NCI-H1092 treated with DMSO at 0.1 percent for 48 hours (cell line): ENCODE results near the gene MINDY4B.

ENCODE experiments used
- DNase-seq: peaks from one replicate; lab custom pipeline; 2025; lab: John Stamatoyannopoulos, UW

The MINDY4B gene

DNA sequence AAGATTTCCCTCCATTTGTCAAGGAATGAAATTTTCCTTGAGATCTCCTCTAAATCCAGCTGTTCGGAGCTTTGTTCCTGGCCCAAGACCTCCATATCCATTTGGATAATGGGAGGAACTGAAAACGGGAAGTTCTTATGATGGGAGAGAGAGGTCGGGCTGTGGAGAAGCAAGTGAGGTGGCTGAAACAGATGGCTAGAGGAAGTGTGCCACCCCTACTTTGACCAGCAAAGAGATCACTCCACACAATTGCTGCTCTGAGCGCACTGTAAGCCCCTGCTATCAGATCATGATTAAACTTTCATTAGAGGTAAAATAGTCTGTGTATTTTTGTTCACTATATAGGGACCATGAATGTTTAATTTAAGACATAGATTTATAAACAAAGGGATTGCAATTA is at the start of gene MINDY4B:
Gene MINDY4B, minus strand, starts transcription at position 101 of the 400 bp plus-strand sequence. Its CDS starts 0 bp downstream, at position 101.
- no peak for DNase-seq

- DNase-seq = no peak
Measured at GRCh38 chr3:150951923-150952322, 46.7 kb upstream of the MINDY4B start.

DNA sequence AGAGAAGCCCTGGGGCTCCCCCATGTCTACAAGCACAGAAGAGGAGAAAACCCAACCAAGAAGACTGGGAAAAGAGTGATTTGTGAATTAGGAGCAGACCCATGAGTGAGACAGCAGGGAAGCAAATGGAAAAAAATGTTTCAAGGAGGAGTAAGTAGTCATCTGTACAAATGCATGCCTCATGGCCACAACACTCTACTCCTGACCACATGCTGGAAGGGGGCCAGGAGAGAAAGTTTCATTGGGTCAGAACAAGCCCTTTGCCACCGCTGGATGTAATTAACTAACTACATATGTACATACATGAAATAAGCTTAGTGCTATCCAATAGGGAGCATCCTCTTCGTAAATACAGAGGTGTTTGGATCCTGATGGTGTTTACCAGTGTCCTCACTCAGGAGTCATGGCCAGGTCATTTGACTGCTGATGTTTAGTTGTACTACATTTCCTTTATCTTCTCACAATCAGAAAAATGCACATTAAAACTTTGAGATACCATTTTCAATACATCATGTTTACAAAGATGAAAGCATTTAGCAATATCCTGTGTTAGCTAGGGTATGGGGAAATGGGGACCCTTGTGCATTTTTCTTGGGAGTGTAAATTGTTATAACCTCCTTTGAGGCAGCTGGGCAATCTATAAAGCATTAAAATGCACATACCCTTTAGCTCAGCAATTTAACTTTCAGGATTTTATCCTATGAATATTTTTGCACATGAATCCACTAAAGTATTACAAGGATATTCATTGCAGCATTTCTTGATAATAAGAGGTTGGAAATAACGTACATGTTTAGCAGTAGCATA is 40.2 kb upstream of the MINDY4B start:
- DNase-seq = no peak

GRCh38 chr3:150942221-150942620 is 37.0 kb upstream of the MINDY4B start:
- DNase-seq = no peak

DNA sequence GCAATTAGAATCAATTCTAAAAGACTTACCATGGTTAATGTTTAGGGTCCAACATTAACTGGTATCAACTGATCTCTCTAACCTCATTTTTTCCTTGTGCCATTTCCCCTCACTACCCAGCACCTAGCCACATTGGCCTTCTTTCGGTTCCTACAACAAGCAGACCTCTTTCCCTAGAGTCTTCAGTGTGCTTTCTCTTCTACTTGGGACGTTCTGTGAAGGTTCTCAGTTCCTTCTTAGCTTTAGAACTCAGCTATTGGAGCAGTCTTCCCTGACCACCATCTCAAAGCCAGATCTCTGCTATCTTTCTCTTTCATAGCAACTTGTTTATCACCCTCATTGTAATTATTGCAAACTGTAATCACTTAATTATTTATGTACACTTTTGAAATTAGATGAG is 31.5 kb upstream of the MINDY4B start:
- DNase-seq = no peak

DNA sequence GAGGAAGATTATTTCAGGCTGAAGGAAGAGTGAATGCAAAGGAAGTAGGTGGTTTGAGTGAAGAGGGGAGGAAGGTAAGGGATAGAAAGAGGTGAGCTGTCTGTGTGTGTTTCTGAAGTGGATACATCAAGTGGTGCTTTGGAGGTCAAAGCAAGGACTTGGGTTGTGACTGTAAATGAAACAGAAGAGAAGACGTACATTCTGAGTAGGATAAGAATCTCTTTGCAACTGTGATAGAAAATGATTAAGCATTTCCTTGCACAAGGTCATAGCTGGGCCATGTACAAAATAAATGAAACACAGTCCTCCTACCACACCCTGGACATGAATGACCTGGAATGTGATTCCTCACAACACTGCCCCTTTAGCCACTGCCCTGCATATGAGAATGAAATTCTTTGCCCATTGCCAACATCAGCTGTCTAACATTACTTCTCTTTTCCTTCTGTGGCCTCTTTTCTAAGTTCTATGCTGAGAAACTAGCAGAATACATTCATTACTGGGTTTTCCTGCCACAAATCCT is 28.3 kb upstream of the MINDY4B start:
- no peak for DNase-seq

DNA sequence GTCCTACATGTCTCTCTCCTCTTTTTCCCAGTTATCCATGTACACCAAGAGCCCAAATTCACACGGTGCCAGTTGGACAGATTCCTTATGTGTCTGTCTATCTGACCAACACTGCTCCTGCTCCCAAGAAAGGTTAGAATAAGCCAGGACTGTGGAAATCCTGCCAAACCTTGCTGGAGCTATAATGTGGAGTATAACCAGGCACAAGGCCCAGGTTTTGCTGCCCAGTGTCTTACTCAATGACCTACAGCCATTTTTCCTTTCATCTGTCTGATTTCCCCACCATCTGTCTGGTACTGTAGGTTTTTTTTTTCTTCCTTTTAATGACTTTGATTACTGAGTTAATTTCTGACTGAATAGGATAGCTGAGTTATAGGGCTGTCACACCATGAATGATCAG is 26.5 kb upstream of the MINDY4B start:
- no peak for DNase-seq

GRCh38 chr3:150930839-150931238 is 25.6 kb upstream of the MINDY4B start:
- no peak for DNase-seq

- no peak for DNase-seq
Measured at GRCh38 chr3:150928234-150928633, 23.0 kb upstream of the MINDY4B start.

GRCh38 chr3:150926328-150926727 is 21.1 kb upstream of the MINDY4B start:
- no peak for DNase-seq

DNA sequence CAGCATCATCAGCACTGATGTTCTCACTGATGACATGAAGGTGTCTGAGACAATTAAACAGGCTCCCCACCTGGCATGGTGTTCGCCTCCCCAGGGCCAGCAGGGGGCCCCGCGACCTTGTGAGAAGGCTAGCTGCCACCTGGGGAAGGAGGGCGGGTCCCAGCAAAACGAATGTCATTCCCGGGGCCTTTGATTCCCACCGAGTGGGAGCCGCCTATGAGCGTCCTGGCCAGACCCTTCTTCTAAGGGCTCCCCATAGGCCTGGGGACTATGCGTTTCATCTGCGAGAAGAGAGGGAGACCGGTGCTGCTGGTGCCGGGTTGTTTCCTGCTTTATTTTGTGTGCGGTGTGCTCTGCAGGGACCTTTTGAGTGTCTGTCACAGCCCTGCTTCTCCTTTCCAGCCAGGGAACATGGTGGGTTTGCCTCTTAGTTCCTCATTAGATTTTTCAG is 20.5 kb upstream of the MINDY4B start:
- peak; percentile 33 for DNase-seq

DNA sequence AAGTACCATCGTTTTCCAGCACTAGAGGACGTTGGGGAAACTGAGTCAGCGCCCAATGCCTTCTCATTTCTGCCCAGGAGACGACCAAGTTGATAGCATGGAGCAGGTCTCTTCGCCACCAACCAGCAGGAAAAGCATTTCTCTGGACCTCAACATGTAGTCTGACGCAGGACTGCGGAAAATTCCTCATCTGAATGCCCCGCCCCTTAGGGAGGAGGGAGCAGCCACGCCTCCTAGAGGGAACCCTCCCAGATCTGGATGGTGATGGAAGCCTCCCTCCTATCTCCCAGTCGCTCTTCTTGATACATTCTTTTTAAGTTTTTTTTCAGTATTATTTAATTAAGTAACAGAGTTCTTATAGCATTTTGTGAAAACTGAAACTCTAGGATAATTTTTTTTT is 17.4 kb upstream of the MINDY4B start:
- DNase-seq = no peak

GRCh38 chr3:150921209-150921608 is 16.0 kb upstream of the MINDY4B start:
- no peak for DNase-seq

DNA sequence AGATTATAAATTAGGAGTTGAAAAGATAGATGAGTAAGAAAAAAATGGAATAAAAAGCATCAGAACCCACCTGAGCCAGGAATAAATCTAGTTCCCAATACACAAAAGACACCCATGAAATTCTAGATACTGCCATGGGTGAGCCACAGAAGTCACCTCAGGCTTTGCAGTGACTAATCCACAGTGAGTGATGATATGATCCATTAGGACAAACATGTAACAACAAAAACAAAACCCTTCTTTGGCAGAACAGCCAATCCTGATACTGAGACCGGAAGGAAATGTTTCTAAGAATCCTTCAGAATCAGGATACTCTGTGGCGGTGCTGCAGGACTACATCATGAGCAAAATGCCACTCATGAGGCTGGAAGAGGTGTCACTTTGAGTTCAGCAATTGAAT is 15.0 kb upstream of the MINDY4B start:
- DNase-seq = no peak

GRCh38 chr3:150917951-150918350 is 12.7 kb upstream of the MINDY4B start:
- no peak for DNase-seq

DNA sequence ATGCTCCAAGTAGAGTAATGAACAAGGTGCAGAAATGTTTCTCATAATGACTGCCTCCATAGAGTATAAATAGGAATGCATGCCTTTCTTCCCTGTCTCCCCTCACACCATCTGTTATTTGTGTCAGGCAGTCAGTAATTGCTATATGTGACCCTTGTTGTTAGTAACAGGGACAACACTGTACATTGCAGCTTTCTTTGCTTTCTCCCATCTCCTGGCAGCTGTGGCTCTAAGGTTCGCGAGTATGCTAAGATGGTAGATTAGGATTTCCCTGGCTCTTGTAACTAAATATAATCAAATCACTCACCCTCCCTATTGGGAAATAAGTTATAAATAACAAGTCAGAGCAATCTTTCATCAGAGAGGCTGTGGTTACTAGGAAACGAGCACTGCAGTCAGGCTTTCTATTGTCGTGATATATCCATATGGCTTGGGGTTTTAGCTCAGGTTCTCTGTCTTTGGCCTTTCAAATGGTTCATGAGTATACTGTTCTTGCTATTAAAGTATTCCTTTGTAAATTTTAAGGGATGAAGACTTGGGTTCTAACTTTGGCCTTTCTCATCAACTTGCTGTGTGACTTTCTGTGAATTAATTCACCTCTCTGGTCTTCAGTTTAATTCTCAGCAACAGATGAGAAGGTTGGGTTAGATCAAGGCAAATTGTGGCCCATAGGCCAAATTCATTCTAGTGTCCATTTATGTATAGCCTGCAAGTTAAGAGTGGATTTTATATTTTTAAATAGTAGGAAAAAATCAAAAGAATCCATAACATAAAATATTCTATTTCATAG is 8.1 kb upstream of the MINDY4B start:
- DNase-seq = no peak

GRCh38 chr3:150912501-150912900 is 7.3 kb upstream of the MINDY4B start:
- no peak for DNase-seq

GRCh38 chr3:150911771-150912170 is 6.5 kb upstream of the MINDY4B start:
- DNase-seq = no peak

GRCh38 chr3:150906461-150906860 is 1.2 kb upstream of the MINDY4B start:
- no peak for DNase-seq

DNA sequence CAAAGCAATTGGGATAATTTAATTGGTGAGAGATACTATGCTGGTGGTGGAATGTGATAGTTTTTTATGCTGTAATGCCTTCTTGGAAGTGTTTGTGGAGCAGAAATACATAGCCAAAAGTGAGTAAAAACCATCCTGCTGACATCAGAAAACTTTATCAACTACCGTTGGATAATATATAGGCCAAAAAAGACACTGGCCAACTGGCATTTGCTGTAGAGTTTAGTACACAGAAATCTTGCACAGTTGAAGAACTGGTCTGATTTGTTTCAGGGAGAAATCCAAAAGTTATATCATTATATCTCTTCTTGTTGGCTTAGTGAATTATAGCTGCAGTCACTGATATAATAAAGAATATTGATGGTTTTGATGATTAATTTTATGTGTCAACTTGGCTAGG is 507 bp upstream of the MINDY4B start:
- no peak for DNase-seq

DNA sequence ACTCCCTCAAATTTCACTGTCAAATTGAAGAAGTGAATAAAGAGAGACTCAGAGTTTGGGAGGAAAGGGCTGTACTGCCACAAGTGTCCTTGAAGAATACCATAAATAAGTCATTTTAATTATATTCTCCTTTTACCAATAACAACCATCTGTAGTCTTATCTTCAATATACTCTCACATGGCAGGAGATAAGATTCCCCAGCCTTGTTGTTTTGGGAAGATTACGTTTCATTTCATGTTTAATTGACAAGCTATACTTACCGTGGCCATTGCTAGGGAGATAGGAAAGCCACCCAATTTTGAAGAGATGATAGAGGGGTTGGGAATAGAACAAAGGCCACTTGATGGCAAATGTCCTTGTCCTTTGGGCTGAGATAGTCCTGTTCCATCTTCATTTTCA is 2.3 kb downstream of the MINDY4B start:
- DNase-seq = no peak

- DNase-seq = no peak
Measured at GRCh38 chr3:150901793-150902192, 3.4 kb downstream of the MINDY4B start.

DNA sequence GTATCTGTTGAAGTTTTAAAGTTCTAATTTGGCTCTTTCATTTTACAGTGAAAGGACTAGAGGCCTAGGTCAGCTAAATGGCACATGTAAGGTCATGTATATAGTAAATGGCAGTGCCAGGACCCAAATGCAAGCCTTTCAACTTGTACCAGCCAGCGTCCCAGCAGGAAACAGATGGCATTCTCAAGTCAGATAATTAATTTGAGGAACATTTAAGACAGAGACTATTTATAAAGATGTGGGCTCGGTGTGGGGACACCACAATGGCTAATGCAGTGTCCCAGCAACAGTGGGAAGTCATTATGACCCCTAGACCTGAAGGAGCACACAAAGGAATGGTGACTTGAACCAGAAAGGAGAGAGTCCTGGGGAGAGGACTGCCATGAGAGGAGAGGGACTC is 6.1 kb downstream of the MINDY4B start:
- no peak for DNase-seq
